HCT116 (cell line): ENCODE data around the gene ATP2B1. TPM values are rescaled to one million over a fixed set of nuclear protein-coding genes. Genes with fewer than 3 reads are reported as not detected.

ENCODE experiments used
- ATAC-seq: fragments of 200-7000 bp; cut with Tn5 transposase; 2 replicates; pipeline ENCODE4 v1.9.1; 2020; ENCODE audit warnings: mild to moderate bottlenecking, moderate library complexity
- BruUV-seq: library from RNA; stranded (reverse); fragments of 400-500 nt; replicated peaks from 2 replicates; lab custom pipeline; 2021; lab: Mats Ljungman, UMichigan
- CTCF ChIA-PET: fragments of 300-600 bp; sonication (Branson Sonifier 250); formaldehyde crosslinking; loops from one replicate; lab custom pipeline; 2021; ENCODE audit warnings: antibody characterized with exemption; lab: Charles Lee
- POLR2A ChIA-PET: fragments of 300-600, 350-600 bp; sonication (Branson Sonifier 250); formaldehyde crosslinking; loops from one replicate; lab custom pipeline; 2021; ENCODE audit warnings: antibody characterized with exemption; lab: Charles Lee
- RAD21 ChIA-PET, 2 experiments: fragments of 300-600 bp; sonication (Branson Sonifier 250); formaldehyde crosslinking; loops; one replicate each; lab custom pipeline; 2023; ENCODE audit warnings: low total read pairs in 2 of 2; ENCODE audit not compliant: uncharacterized antibody in 2 of 2, unreplicated experiment in 2 of 2, low non-redundant PET in 1 of 2; lab: Charles Lee
- DNase-seq: peaks from one replicate; pipeline ENCODE4 v3.0.0-alpha.2; 2010; ENCODE audit warnings: low read depth, low spot score
- H2AFZ ChIP-seq: fragments of 200-600 bp; shearing (Covaris generic), sonication (generic); 2 replicates; pipeline ENCODE4 v1.6.1; 2017; ENCODE audit warnings: low read depth, mixed run types, mixed read lengths, antibody characterized with exemption, low read length; ENCODE audit not compliant: poor library complexity, severe bottlenecking
- H3K27ac ChIP-seq: 2 replicates; pipeline ENCODE4 v1.5.1; 2012; ENCODE audit warnings: low read depth, low read length
- H3K27me3 ChIP-seq: fragments of 200-600 bp; sonication (generic); 2 replicates; pipeline ENCODE4 v1.6.1; 2016; ENCODE audit warnings: mixed run types, low read length, mixed read lengths; ENCODE audit not compliant: insufficient read depth
- H3K36me3 ChIP-seq, 2 experiments: fragments of 200-500 bp in 1 of 2; fragments of 200-600 bp in 1 of 2; sonication (Bioruptor generic) in 1 of 2; sonication (generic) in 1 of 2; 2 replicates each; pipeline versions ENCODE4 v1.5.1 to v1.6.1; 2014 to 2016; ENCODE audit warnings: low read length in 2 of 2, inconsistent platforms in 1 of 2, mixed read lengths in 1 of 2, mixed run types in 1 of 2; ENCODE audit not compliant: insufficient read depth in 2 of 2, control insufficient read depth in 1 of 2
- H3K4me1 ChIP-seq, 2 experiments: fragments of 200-600 bp in 1 of 2; sonication (generic) in 1 of 2; 2 replicates each; pipeline versions ENCODE4 v1.5.1 to v1.6.1; 2012 to 2017; ENCODE audit warnings: low read length in 2 of 2, inconsistent platforms in 1 of 2, mild to moderate bottlenecking in 1 of 2, mixed read lengths in 1 of 2, mixed run types in 1 of 2, moderate library complexity in 1 of 2; ENCODE audit not compliant: insufficient read depth in 2 of 2, control insufficient read depth in 1 of 2
- H3K4me2 ChIP-seq: fragments of 200-600 bp; sonication (generic); 2 replicates; pipeline ENCODE4 v1.6.1; 2017; ENCODE audit warnings: mixed run types, low read length, mixed read lengths
- H3K4me3 ChIP-seq, 2 experiments: fragments of 200-600 bp in 1 of 2; sonication (generic) in 1 of 2; replicated peaks in 1 of 2; 2 replicates each; pipeline ENCODE4 v1.5.1; 2011 to 2016; ENCODE audit warnings: low read length in 2 of 2, control low read depth in 1 of 2, low read depth in 1 of 2, mild to moderate bottlenecking in 1 of 2, mixed read lengths in 1 of 2, mixed run types in 1 of 2
- H3K79me2 ChIP-seq: fragments of 200-600 bp; sonication (generic); 2 replicates; pipeline ENCODE4 v1.6.1; 2017; ENCODE audit warnings: mild to moderate bottlenecking, mixed run types, low read length, moderate library complexity, mixed read lengths; ENCODE audit not compliant: insufficient read depth
- H3K9ac ChIP-seq: fragments of 200-600 bp; sonication (generic); 2 replicates; pipeline ENCODE4 v1.6.1; 2016; ENCODE audit warnings: low read length, mixed read lengths
- H3K9me2 ChIP-seq: fragments of 200-600 bp; sonication (generic), shearing (Covaris generic); 2 replicates; pipeline ENCODE4 v1.6.1; 2017; ENCODE audit warnings: mixed run types, mild to moderate bottlenecking, moderate library complexity; ENCODE audit not compliant: insufficient read depth
- H3K9me3 ChIP-seq, 2 experiments: fragments of 200-500 bp in 1 of 2; fragments of 200-600 bp in 1 of 2; sonication (Bioruptor generic) in 1 of 2; sonication (generic) in 1 of 2; 2 replicates each; pipeline ENCODE4 v1.6.1; 2014 to 2017; ENCODE audit warnings: low read length in 2 of 2, mixed read lengths in 2 of 2, inconsistent platforms in 1 of 2, low read depth in 1 of 2, mild to moderate bottlenecking in 1 of 2, mixed run types in 1 of 2, moderate library complexity in 1 of 2; ENCODE audit not compliant: control insufficient read depth in 1 of 2, insufficient read depth in 1 of 2
- H4K20me1 ChIP-seq: fragments of 200-600 bp; sonication (generic), shearing (Covaris generic); 2 replicates; pipeline ENCODE4 v1.6.1; 2017; ENCODE audit warnings: mixed run types, mild to moderate bottlenecking, moderate library complexity; ENCODE audit not compliant: insufficient read depth
- CTCF ChIP-seq, 3 experiments: fragments of 200-600 bp in 1 of 3; sonication (generic) in 1 of 3; IDR thresholded peaks in 2 of 3; conservative IDR thresholded peaks in 1 of 3; 2 replicates each; pipeline ENCODE4 v1.5.1; 2012 to 2017; ENCODE audit warnings: low read depth in 2 of 3, low read length in 2 of 3, antibody characterized with exemption in 1 of 3, borderline replicate concordance in 1 of 3, control low read depth in 1 of 3, mild to moderate bottlenecking in 1 of 3, mixed read lengths in 1 of 3, mixed run types in 1 of 3, moderate library complexity in 1 of 3; ENCODE audit not compliant: insufficient read depth in 1 of 3
- EGR1 ChIP-seq: IDR thresholded peaks from 2 replicates; pipeline ENCODE4 v1.6.1; 2012; ENCODE audit warnings: low read depth
- EZH2 ChIP-seq: fragments of 200-600 bp; sonication (generic); IDR thresholded peaks from 2 replicates; pipeline ENCODE4 v1.6.1; 2017; ENCODE audit warnings: antibody characterized with exemption, mixed run types
- POLR2A ChIP-seq: IDR thresholded peaks from 2 replicates; pipeline ENCODE4 v1.7.0; 2011; ENCODE audit warnings: borderline replicate concordance; ENCODE audit not compliant: insufficient read depth, insufficient read length; ENCODE audit errors: extremely low read depth
- POLR2AphosphoS5 ChIP-seq: IDR thresholded peaks from 2 replicates; pipeline ENCODE4 v1.6.1; 2011; ENCODE audit warnings: mild to moderate bottlenecking, low read depth, low read length, moderate library complexity
- SIN3A ChIP-seq: IDR thresholded peaks from 2 replicates; pipeline ENCODE4 v1.6.1; 2012; ENCODE audit warnings: low read depth
- SRF ChIP-seq: IDR thresholded peaks from 2 replicates; pipeline ENCODE4 v1.6.1; 2012; ENCODE audit warnings: low read depth
- TCF7L2 ChIP-seq: IDR thresholded peaks from 2 replicates; pipeline ENCODE4 v1.7.0; 2011; ENCODE audit warnings: borderline replicate concordance, inconsistent platforms; ENCODE audit not compliant: insufficient read depth, insufficient read length; ENCODE audit errors: extremely low read depth
- YY1 ChIP-seq: IDR thresholded peaks from 2 replicates; pipeline ENCODE4 v1.6.1; 2011; ENCODE audit warnings: low read length, low read depth, moderate library complexity, mild to moderate bottlenecking; ENCODE audit not compliant: insufficient replicate concordance; ENCODE audit errors: extremely low read depth
- ZFX ChIP-seq: fragments of 450-650 bp; IDR thresholded peaks from 2 replicates; pipeline ENCODE4 v1.6.1; 2017
- intact Hi-C: fragments of 100-400 bp; cut with micrococcal nuclease; formaldehyde crosslinking; loops from 2 replicates; pipeline ENCODE4 v1.10.0; 2022
- total RNA-seq: library from RNA; stranded (reverse); gene quantifications from one replicate; pipeline ENCODE4 v1.2.1, GENCODE V29; 2021; ENCODE audit not compliant: unreplicated experiment
- TF ChIP-seq, protein P1 (sequence below): IDR thresholded peaks from 2 replicates; pipeline ENCODE4 v1.6.1; 2012

The ATP2B1 gene
- total RNA-seq, 1 experiment from 2014 or later, result 62.4 TPM

DNA sequence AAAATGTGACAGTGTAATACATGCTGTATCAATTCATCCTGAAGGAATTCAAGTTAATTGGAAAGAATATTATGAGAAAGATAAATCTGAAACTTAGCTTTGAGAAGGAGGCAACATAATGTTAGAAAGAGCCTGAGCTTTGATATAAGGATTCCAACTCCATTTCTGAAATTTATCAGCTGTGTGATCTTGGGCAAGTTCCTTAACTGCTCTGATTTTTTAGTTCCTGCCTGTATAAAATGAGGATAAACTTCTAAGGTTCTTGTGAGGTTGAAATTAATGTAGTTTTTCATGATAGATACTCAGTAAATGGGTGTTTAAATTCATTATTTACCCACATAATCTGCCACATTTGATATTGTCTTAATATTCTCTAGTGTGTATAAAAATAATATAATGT, 14.6 kb upstream of the ATP2B1 start:
- Histone ChIP-seq H3K9me3 (no peaks in the 10 kb centered on the region), H2AFZ (no peak overlapping the region), H3K4me1 (no peaks in the 10 kb centered on the region), H3K9ac (no peak overlapping the region), H3K9me2 (no peaks in the 10 kb centered on the region), H3K27ac (no peak overlapping the region), H3K36me3 (no peaks in the 10 kb centered on the region), H3K27me3 (no peaks in the 10 kb centered on the region), H3K4me2 (no peak overlapping the region), H4K20me1 (no peaks in the 10 kb centered on the region), H3K4me3 (no peak overlapping the region), H3K79me2 (no peaks in the 10 kb centered on the region)
- no peak for ATAC-seq
- intact Hi-C loops, result no loop called here
- RAD21 ChIA-PET, result no interaction called here
- TF ChIP-seq SIN3A (no peak), ZFX (no peak), YY1 (no peak), SRF (no peak), EGR1 (no peak), CTCF (IDR thresholded peaks at IDR 0.05 in 2 of 3, conservative IDR thresholded peaks at IDR 0.05 in 1 of 3; ENCODE audit: borderline replicate concordance in 1 of 3, insufficient read depth in 1 of 3, low read depth in 2 of 3, low read length in 2 of 3) (no peak), POLR2A (no peak), POLR2AphosphoS5 (no peak), TCF7L2 (no peak), EZH2 (no peak)
- TF ChIP-seq, protein P1, sequence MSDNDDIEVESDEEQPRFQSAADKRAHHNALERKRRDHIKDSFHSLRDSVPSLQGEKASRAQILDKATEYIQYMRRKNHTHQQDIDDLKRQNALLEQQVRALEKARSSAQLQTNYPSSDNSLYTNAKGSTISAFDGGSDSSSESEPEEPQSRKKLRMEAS, result no peak
- no TSS peak for BruUV-seq
- CTCF ChIA-PET, result no interaction called here
- POLR2A ChIA-PET, result no interaction called here
- no peak for DNase-seq
